ENCODE data around the gene CATSPERD.

Gene CATSPERD

GRCh38 chr19:5792224-5792623, 71.8 kb downstream of the CATSPERD start:
- H3K4me3 ChIP-seq (ENCODE audit: low read depth, low read length), result no peak overlapping the region
- no peak for DNase-seq (ENCODE audit: low read depth)
- no peak for TF ChIP-seq CTCF (IDR thresholded peaks at IDR 0.05; ENCODE audit: control insufficient read depth, extremely low read depth, insufficient read depth)

- no peak for DNase-seq (ENCODE audit: low read depth)
- no peak overlapping the region for H3K4me3 ChIP-seq (ENCODE audit: low read depth, low read length)
- no peak for TF ChIP-seq CTCF (IDR thresholded peaks at IDR 0.05; ENCODE audit: control insufficient read depth, extremely low read depth, insufficient read depth)
Observed at GRCh38 chr19:5793188-5793587, 72.8 kb downstream of the CATSPERD start.

- H3K4me3 ChIP-seq (ENCODE audit: low read depth, low read length), result no peak overlapping the region
- TF ChIP-seq CTCF (IDR thresholded peaks at IDR 0.05; ENCODE audit: control insufficient read depth, extremely low read depth, insufficient read depth), result no peak
- no peak for DNase-seq (ENCODE audit: low read depth)
Observed at GRCh38 chr19:5795382-5795919, 75.0 kb downstream of the CATSPERD start.

GRCh38 chr19:5798244-5798643, 77.8 kb downstream of the CATSPERD start:
- no peak for DNase-seq (ENCODE audit: low read depth)
- TF ChIP-seq CTCF (IDR thresholded peaks at IDR 0.05; ENCODE audit: control insufficient read depth, extremely low read depth, insufficient read depth), result no peak

GRCh38 chr19:5799247-5800241, 79.1 kb downstream of the CATSPERD start:
- no peak for DNase-seq (ENCODE audit: low read depth)
- TF ChIP-seq CTCF (IDR thresholded peaks at IDR 0.05; ENCODE audit: control insufficient read depth, extremely low read depth, insufficient read depth), result no peak
- no peak overlapping the region for H3K4me3 ChIP-seq (ENCODE audit: low read depth, low read length)

More at GRCh38 chr19:5798244-5798643, 77.8 kb downstream of the CATSPERD start:
- no peak overlapping the region for H3K4me3 ChIP-seq (ENCODE audit: low read depth, low read length)

- no peak overlapping the region for H3K4me3 ChIP-seq (ENCODE audit: low read depth, low read length)
- TF ChIP-seq CTCF (IDR thresholded peaks at IDR 0.05; ENCODE audit: control insufficient read depth, extremely low read depth, insufficient read depth), result no peak
- DNase-seq (ENCODE audit: low read depth), result no peak
Observed at GRCh38 chr19:5800361-5801270, 80.2 kb downstream of the CATSPERD start.
